PC-9 (cell line): Measurements from ENCODE around the gene PRDM16. TPM values are rescaled to one million over a fixed set of nuclear protein-coding genes. Genes with fewer than 3 reads are reported as not detected.

ENCODE experiments used
- BruUV-seq: library from RNA; stranded (reverse); fragments of 400-500 nt; replicated peaks from 2 replicates; lab custom pipeline; 2021; lab: Mats Ljungman, UMichigan
- CTCF ChIA-PET: fragments of 300-600 bp; sonication (Branson Sonifier 250); formaldehyde crosslinking; loops from one replicate; lab custom pipeline; 2022; ENCODE audit warnings: antibody characterized with exemption; lab: Charles Lee
- POLR2A ChIA-PET: fragments of 300-600 bp; sonication (Branson Sonifier 250); formaldehyde crosslinking; loops from one replicate; lab custom pipeline; 2022; ENCODE audit warnings: antibody characterized with exemption; ENCODE audit not compliant: unreplicated experiment; lab: Charles Lee
- DNase-seq, 2 experiments: peaks; one replicate each; pipeline versions ENCODE4 v3.0.0 to v3.0.0-alpha.2; 2015 to 2022; ENCODE audit warnings: mixed read lengths in 1 of 2
- H2AFZ ChIP-seq: fragments of 200-600 bp; sonication (generic); 2 replicates; pipeline ENCODE4 v1.8.1; 2017; ENCODE audit warnings: antibody characterized with exemption
- H3F3A ChIP-seq: fragments of 200-600 bp; sonication (generic); 2 replicates; pipeline ENCODE4 v1.8.1; 2017; ENCODE audit warnings: antibody characterized with exemption, mild to moderate bottlenecking, low read depth; ENCODE audit not compliant: insufficient read depth
- H3K27ac ChIP-seq: fragments of 200-600 bp; sonication (generic); 2 replicates; pipeline ENCODE4 v1.6.1; 2016; ENCODE audit warnings: mixed run types
- H3K27me3 ChIP-seq: fragments of 200-600 bp; sonication (generic); 2 replicates; pipeline ENCODE4 v1.6.1; 2016; ENCODE audit warnings: low read depth, mixed run types; ENCODE audit not compliant: insufficient read depth
- H3K36me3 ChIP-seq: fragments of 200-600 bp; sonication (generic); 2 replicates; pipeline ENCODE4 v1.6.1; 2016; ENCODE audit warnings: low read depth, mixed run types
- H3K4me1 ChIP-seq: fragments of 200-600 bp; sonication (generic); replicated peaks from 2 replicates; pipeline ENCODE4 v1.6.1; 2016; ENCODE audit warnings: mixed run types; ENCODE audit not compliant: insufficient read depth
- H3K4me2 ChIP-seq: fragments of 200-600 bp; sonication (generic); 2 replicates; pipeline ENCODE4 v1.6.1; 2017; ENCODE audit warnings: mixed run types
- H3K4me3 ChIP-seq: fragments of 200-600 bp; sonication (generic); 2 replicates; pipeline ENCODE4 v1.6.1; 2016; ENCODE audit warnings: mixed run types
- H3K79me2 ChIP-seq: fragments of 200-600 bp; sonication (generic); 2 replicates; pipeline ENCODE4 v1.6.1; 2017; ENCODE audit warnings: low read depth, mixed run types
- H3K9me2 ChIP-seq: fragments of 200-600 bp; sonication (generic); 2 replicates; pipeline ENCODE4 v1.8.1; 2017; ENCODE audit warnings: mild to moderate bottlenecking; ENCODE audit not compliant: insufficient read depth
- H3K9me3 ChIP-seq: fragments of 200-600 bp; sonication (generic); 2 replicates; pipeline ENCODE4 v1.8.1; 2016; ENCODE audit warnings: low read depth; ENCODE audit not compliant: insufficient read depth
- H4K20me1 ChIP-seq: fragments of 200-600 bp; sonication (generic); 2 replicates; pipeline ENCODE4 v1.8.1; 2017; ENCODE audit not compliant: insufficient read depth
- EZH2 ChIP-seq: fragments of 200-600 bp; sonication (generic); IDR thresholded peaks from 2 replicates; pipeline ENCODE4 v1.8.0; 2017; ENCODE audit warnings: antibody characterized with exemption, low read depth
- intact Hi-C: fragments of 100-400 bp; cut with micrococcal nuclease; formaldehyde crosslinking; loops from one replicate; pipeline ENCODE4 v1.10.0; 2022; ENCODE audit not compliant: unreplicated experiment
- total RNA-seq: library from RNA; stranded (reverse); gene quantifications from 2 replicates; pipeline ENCODE4 v1.2.3, GENCODE V29; 2021
- TF ChIP-seq, protein P1 (sequence below): fragments of 200-600 bp; sonication (generic); conservative IDR thresholded peaks from 2 replicates; pipeline ENCODE4 v1.6.1; 2017; ENCODE audit warnings: mixed run types, antibody characterized with exemption, mild to moderate bottlenecking, moderate library complexity

The PRDM16 gene
- total RNA-seq, 1 experiment from 2014 or later: not detected

DNA sequence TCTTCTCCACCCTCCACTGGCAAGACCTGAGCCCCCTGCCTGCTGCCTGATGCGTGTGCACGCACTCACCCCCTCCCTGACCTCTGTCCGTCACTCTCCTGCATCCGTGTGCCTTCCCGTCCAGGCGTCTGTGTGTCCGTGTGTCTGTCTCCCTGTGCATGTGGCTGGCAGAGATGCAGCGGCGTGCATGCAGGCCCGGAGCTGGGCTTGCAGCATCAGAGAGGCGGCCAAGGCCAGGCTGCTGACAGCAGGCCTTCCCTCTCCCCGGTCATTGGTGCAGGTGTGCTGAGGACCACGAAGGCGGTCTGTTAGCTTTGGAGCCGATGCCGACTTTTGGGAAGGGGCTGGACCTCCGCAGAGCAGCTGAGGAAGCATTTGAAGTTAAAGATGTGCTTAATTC lies 362.7 kb downstream of the PRDM16 start:
- Histone ChIP-seq H3K27ac (no peak overlapping the region), H3K4me3 (no peak overlapping the region), H3K9me2 (no peaks in the 10 kb centered on the region), H3K36me3 (no peaks in the 10 kb centered on the region), H3K27me3 (peaks cover 93% of the 10 kb centered on the region), H3F3A (0 out of 2 replicates have a peak, but pooled peaks cover 3% of the 10 kb centered on the region), H3K4me1 (no peaks in the 10 kb centered on the region), H3K4me2 (no peak overlapping the region), H3K9me3 (no peaks in the 10 kb centered on the region), H3K79me2 (no peaks in the 10 kb centered on the region), H2AFZ (no peak overlapping the region), H4K20me1 (0 out of 2 replicates have a peak, but pooled peaks cover 3% of the 10 kb centered on the region)
- TF ChIP-seq EZH2: no peak
- TF ChIP-seq, protein P1, sequence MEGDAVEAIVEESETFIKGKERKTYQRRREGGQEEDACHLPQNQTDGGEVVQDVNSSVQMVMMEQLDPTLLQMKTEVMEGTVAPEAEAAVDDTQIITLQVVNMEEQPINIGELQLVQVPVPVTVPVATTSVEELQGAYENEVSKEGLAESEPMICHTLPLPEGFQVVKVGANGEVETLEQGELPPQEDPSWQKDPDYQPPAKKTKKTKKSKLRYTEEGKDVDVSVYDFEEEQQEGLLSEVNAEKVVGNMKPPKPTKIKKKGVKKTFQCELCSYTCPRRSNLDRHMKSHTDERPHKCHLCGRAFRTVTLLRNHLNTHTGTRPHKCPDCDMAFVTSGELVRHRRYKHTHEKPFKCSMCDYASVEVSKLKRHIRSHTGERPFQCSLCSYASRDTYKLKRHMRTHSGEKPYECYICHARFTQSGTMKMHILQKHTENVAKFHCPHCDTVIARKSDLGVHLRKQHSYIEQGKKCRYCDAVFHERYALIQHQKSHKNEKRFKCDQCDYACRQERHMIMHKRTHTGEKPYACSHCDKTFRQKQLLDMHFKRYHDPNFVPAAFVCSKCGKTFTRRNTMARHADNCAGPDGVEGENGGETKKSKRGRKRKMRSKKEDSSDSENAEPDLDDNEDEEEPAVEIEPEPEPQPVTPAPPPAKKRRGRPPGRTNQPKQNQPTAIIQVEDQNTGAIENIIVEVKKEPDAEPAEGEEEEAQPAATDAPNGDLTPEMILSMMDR: no peak
- no TSS peak for BruUV-seq
- intact Hi-C loops: no loop called here
- ChIA-PET CTCF (no interaction called here), POLR2A (no interaction called here)
- DNase-seq: no peak

DNA sequence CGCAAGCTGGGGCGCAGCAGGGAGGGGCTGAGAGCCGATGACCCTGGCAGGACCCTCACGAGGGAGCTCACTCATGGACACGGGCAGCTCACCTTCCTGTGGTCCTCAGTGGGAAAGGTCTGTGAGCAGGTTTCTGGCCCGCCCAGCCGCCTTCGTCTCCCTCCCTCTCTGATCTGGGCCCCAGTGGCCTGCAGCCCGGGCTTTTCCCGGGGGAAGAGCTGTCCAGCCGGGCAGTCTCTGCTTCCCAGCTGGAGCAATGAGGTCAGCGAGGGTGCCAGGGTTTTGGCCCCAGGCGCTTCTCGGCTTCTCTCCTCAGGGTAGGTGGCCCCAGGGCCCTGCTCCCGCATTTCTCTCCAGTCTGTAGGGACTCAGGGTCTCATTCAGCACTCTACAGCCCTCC lies 363.3 kb downstream of the PRDM16 start:
- no TSS peak for BruUV-seq
- no peak overlapping the region for H3K4me2 ChIP-seq
- TF ChIP-seq EZH2: no peak
- TF ChIP-seq, protein P1: no peak

DNA sequence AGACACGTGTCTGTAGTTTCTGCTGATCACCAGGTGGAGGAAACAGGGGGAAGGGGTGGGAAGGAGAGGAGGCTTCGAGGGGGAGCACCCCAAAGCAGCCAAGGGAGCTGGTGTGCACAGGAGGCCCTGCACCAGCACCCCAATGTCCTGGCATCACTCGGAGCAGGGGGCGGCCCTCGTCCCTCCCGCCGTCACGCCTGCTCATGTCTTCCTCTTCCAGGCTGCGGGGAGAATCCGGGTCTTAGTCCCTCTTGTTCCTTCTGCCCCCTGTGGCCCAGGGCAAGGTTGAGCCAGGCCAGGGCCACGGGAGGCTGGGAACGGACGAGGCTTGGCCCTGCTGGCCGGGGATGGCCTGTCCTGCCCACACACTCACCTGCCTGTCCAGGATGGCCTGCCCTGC lies 364.1 kb downstream of the PRDM16 start:
- no peaks in the 10 kb centered on the region for H3K9me3 ChIP-seq
- no peaks in the 10 kb centered on the region for H3K4me1 ChIP-seq
- H3K9me2 ChIP-seq: no peaks in the 10 kb centered on the region
- 0 out of 2 replicates have a peak, but pooled peaks cover 3% of the 10 kb centered on the region for H4K20me1 ChIP-seq
- TF ChIP-seq, protein P1: no peak
- no peak for TF ChIP-seq EZH2
- ChIA-PET POLR2A (no interaction called here), CTCF (no interaction called here)
- no peak overlapping the region for H2AFZ ChIP-seq
- H3F3A ChIP-seq: 0 out of 2 replicates have a peak, but pooled peaks cover 3% of the 10 kb centered on the region
- no peak for DNase-seq
- no peak overlapping the region for H3K4me3 ChIP-seq
- no peak overlapping the region for H3K4me2 ChIP-seq
- no TSS peak for BruUV-seq
- intact Hi-C loops: no loop called here
- no peaks in the 10 kb centered on the region for H3K36me3 ChIP-seq
- no peaks in the 10 kb centered on the region for H3K79me2 ChIP-seq
- H3K27ac ChIP-seq: no peak overlapping the region
- peaks cover 90% of the 10 kb centered on the region for H3K27me3 ChIP-seq

More for the DNA sequence above, 363.3 kb downstream of the PRDM16 start:
- Histone ChIP-seq H3K79me2 (no peaks in the 10 kb centered on the region), H4K20me1 (0 out of 2 replicates have a peak, but pooled peaks cover 3% of the 10 kb centered on the region), H3K27ac (no peak overlapping the region), H3K4me3 (no peak overlapping the region), H3F3A (0 out of 2 replicates have a peak, but pooled peaks cover 3% of the 10 kb centered on the region), H3K36me3 (no peaks in the 10 kb centered on the region), H2AFZ (no peak overlapping the region), H3K27me3 (peaks cover 93% of the 10 kb centered on the region), H3K4me1 (no peaks in the 10 kb centered on the region), H3K9me3 (no peaks in the 10 kb centered on the region), H3K9me2 (no peaks in the 10 kb centered on the region)
- CTCF ChIA-PET: no interaction called here
- intact Hi-C loops: no loop called here
- POLR2A ChIA-PET: no interaction called here
- DNase-seq: no peak
